ENCODE results near the gene SIRT2.
A peak's percentile ranks its signal among the peaks of the same experiment; 100 is the strongest.

Gene SIRT2

GRCh38 chr19:38829203-38829602 lies 70.2 kb downstream of the SIRT2 start:
- peak; percentile 79 for DNase-seq (ENCODE audit: low read depth)

Data from fibroblast of gingiva (primary cell).